ENCODE data around the gene NR2F2.

DNA sequence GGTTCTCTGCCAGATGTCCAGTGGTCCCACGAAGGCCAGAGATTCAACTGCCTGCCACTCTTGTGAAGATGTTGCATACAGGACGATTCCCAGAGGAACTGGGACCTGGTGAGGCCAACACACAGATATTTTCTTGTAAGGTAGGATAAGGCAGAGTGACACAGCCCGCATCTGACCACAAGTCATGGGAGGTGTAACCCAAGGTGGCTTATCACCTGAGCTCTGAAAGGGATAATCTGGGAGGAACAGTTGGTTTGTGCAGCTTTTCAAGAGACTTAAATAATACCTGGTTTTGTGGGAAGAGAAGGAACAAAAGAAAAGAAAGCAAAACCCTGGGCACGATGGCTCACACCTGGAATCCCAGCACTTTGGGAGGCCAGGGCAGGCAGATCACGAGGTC is 39.8 kb upstream of the NR2F2 start:
- no peak for TF ChIP-seq CTCF (IDR thresholded peaks at IDR 0.05; ENCODE audit: poor library complexity, severe bottlenecking)
- TF ChIP-seq, protein P1, sequence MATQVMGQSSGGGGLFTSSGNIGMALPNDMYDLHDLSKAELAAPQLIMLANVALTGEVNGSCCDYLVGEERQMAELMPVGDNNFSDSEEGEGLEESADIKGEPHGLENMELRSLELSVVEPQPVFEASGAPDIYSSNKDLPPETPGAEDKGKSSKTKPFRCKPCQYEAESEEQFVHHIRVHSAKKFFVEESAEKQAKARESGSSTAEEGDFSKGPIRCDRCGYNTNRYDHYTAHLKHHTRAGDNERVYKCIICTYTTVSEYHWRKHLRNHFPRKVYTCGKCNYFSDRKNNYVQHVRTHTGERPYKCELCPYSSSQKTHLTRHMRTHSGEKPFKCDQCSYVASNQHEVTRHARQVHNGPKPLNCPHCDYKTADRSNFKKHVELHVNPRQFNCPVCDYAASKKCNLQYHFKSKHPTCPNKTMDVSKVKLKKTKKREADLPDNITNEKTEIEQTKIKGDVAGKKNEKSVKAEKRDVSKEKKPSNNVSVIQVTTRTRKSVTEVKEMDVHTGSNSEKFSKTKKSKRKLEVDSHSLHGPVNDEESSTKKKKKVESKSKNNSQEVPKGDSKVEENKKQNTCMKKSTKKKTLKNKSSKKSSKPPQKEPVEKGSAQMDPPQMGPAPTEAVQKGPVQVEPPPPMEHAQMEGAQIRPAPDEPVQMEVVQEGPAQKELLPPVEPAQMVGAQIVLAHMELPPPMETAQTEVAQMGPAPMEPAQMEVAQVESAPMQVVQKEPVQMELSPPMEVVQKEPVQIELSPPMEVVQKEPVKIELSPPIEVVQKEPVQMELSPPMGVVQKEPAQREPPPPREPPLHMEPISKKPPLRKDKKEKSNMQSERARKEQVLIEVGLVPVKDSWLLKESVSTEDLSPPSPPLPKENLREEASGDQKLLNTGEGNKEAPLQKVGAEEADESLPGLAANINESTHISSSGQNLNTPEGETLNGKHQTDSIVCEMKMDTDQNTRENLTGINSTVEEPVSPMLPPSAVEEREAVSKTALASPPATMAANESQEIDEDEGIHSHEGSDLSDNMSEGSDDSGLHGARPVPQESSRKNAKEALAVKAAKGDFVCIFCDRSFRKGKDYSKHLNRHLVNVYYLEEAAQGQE (IDR thresholded peaks at IDR 0.05; ENCODE audit: borderline replicate concordance): no peak
- no peak for TF ChIP-seq POLR2AphosphoS5 (IDR thresholded peaks at IDR 0.05)
- no peak for TF ChIP-seq TAF1 (IDR thresholded peaks at IDR 0.05; ENCODE audit: low read depth)
- no peak for TF ChIP-seq EZH2 (IDR thresholded peaks at IDR 0.05; ENCODE audit: borderline replicate concordance, insufficient read depth, low read length, poor library complexity, severe bottlenecking)
- no peak for TF ChIP-seq RAD21 (conservative IDR thresholded peaks at IDR 0.05)

All from neural cell (in vitro differentiated cells).